Motor neuron (in vitro differentiated cells): ENCODE data around the gene ACOT7. TPM values are rescaled to one million over a fixed set of nuclear protein-coding genes. Genes with fewer than 3 reads are reported as not detected.
A peak's percentile ranks its signal among the peaks of the same experiment; 100 is the strongest.

ENCODE experiments used
- ATAC-seq, 8 experiments: fragments of 200-7000 bp; cut with Tn5 transposase; replicated peaks in 6 of 8; 2 replicates each; pipeline ENCODE4 v1.8.0; 2021; ENCODE audit warnings: mild to moderate bottlenecking in 8 of 8, moderate library complexity in 8 of 8
- H3K27ac ChIP-seq, 2 donors: fragments of 250-450 bp; sonication (Bioruptor Pico); 2 replicates each; pipeline ENCODE4 v1.9.0; 2021; ENCODE audit warnings: antibody characterized with exemption in 2 of 2, mild to moderate bottlenecking in 2 of 2, moderate library complexity in 1 of 2
- H3K4me1 ChIP-seq, 2 donors: fragments of 250-450 bp; sonication (Bioruptor Pico); replicated peaks in 1 of 2; 2 replicates each; pipeline ENCODE4 v1.6.1; 2021; ENCODE audit warnings: antibody characterized with exemption in 2 of 2, mild to moderate bottlenecking in 2 of 2, moderate library complexity in 1 of 2
- H3K4me3 ChIP-seq, 5 donors: fragments of 250-450 bp; sonication (Bioruptor Pico); 2 replicates each; pipeline ENCODE4 v1.9.0; 2021; ENCODE audit warnings: antibody characterized with exemption in 5 of 5, mild to moderate bottlenecking in 5 of 5, moderate library complexity in 4 of 5
- WGBS, 10 experiments: fragments of 450-650 bp; shearing (Covaris generic); methylation state at CpG; one replicate each; pipeline ENCODE4 v1.0.0; 2022; 5-methylcytosine and 5-hydroxymethylcytosine counted together
- in situ Hi-C, 9 experiments: fragments of 400-800 bp; cut with MboI; loops; one replicate each; pipeline ENCODE4 v1.15.0; 2021; ENCODE audit warnings: low sequenced_read_pairs in 9 of 9, low pct_unique_long_range_greater_than_20kb in 2 of 9; ENCODE audit not compliant: unreplicated experiment in 9 of 9
- total RNA-seq, 8 experiments: library from RNA; unstranded; fragments of 300-600 nt; gene quantifications; 2 replicates each; pipeline versions ENCODE4 v1.2.3 to v1.2.4, GENCODE V29; 2022

ACOT7 gene
- total RNA-seq, 8 experiments from 2014 or later = 6.9 to 127 (median 80.5) TPM

- WGBS, 10 experiments = 20 to 100% (median 40%) methylated on average over 1 of the region's 9 CpGs; no CpG with 5 or more reads in 5 of the 10 experiments
- in situ Hi-C loops = loop anchor here in 5 of 9 experiments (10.0 to 25.0 kb wide), 4 partner anchors 87 to 280 kb away; partner anchors contain the start of genes HES3 (in 4 of the 5) and ICMT (in 1 of the 5)
Measured at GRCh38 chr1:6342056-6342455, 51.5 kb downstream of the ACOT7 start.

GRCh38 chr1:6338695-6339094, 54.9 kb downstream of the ACOT7 start:
- WGBS, 10 experiments = 0 to 87% (median 6%) methylated on average over 1 to 5 of the region's 7 CpGs; no CpG with 5 or more reads in 6 of the 10 experiments
- Histone ChIP-seq H3K27ac (peak overlapping the region; percentile 58 to 66), H3K4me1 (peaks cover 67 to 77% of the 10 kb centered on the region in 2 donors), H3K4me3 (no peak overlapping the region)
- ATAC-seq = peak in 5 of 8 experiments; percentile 64 to 77 (median 71)
- in situ Hi-C loops = loop anchor here in 2 of 9 experiments (25.0 kb wide), 2 partner anchors 101 to 276 kb away; partner anchors contain the start of genes HES3 (in 1 of the 2) and ICMT (in 1 of the 2)

More at GRCh38 chr1:6342056-6342455, 51.5 kb downstream of the ACOT7 start:
- H3K4me3 ChIP-seq = no peak overlapping the region
- peak overlapping the region in 1 of 2 donors; percentile 18 for H3K27ac ChIP-seq
- peak in 5 of 8 experiments; percentile 51 to 77 (median 76) for ATAC-seq
- H3K4me1 ChIP-seq = peaks cover 46 to 54% of the 10 kb centered on the region in 2 donors

- Histone ChIP-seq H3K4me1 (peaks cover 53 to 60% of the 10 kb centered on the region in 2 donors), H3K4me3 (no peak overlapping the region), H3K27ac (peak overlapping the region in 1 of 2 donors; percentile 63)
- 80 to 100% (median 87%) methylated on average over 1 to 19 of the region's 22 CpGs; no CpG with 5 or more reads in 1 of the 10 experiments for WGBS, 10 experiments
- in situ Hi-C loops = loop anchor here in 2 of 9 experiments (25.0 kb wide), 2 partner anchors 100 to 275 kb away; partner anchors contain the start of genes HES3 (in 1 of the 2) and ICMT (in 1 of the 2)
- ATAC-seq = peak in 4 of 8 experiments; percentile 1 to 14 (median 2)
Measured at GRCh38 chr1:6336776-6337622, 56.6 kb downstream of the ACOT7 start.

- in situ Hi-C loops = loop anchor here in 2 of 9 experiments (25.0 kb wide), 2 partner anchors 97 to 272 kb away; partner anchors contain the start of genes HES3 (in 1 of the 2) and ICMT (in 1 of the 2)
Measured at GRCh38 chr1:6334261-6334993, 59.1 kb downstream of the ACOT7 start.

DNA sequence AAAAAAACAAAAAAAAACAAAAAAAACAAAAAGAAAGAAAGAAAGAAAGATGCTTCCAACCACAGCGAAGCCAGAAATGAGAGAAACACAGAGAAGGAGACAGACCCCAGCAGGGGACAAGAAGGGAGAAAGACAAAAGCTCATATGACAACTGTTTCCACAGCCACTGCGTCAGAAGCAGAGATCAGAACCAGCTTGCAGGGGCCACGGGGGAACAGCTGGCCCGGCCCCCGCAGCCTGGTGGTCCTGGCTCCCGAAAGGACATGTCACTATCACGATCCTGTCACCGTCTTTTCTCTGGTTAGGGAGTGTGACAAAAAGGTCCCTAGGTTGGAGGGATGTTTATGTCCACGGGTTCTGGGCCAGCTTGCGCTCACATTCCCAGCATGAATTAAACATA, 60.7 kb downstream of the ACOT7 start:
- Histone ChIP-seq H3K4me3 (no peak overlapping the region), H3K4me1 (peaks cover 36 to 42% of the 10 kb centered on the region in 2 donors), H3K27ac (no peak overlapping the region)
- WGBS, 10 experiments = 71 to 100% (median 92%) methylated on average over 1 to 10 of the region's 10 CpGs; no CpG with 5 or more reads in 3 of the 10 experiments
- in situ Hi-C loops = loop anchor here in 2 of 9 experiments (25.0 kb wide), 2 partner anchors 96 to 271 kb away; partner anchors contain the start of genes HES3 (in 1 of the 2) and ICMT (in 1 of the 2)
- ATAC-seq = no peak

More at GRCh38 chr1:6334261-6334993, 59.1 kb downstream of the ACOT7 start:
- ATAC-seq = no peak
- H3K4me3 ChIP-seq = no peak overlapping the region
- peaks cover 49 to 53% of the 10 kb centered on the region in 2 donors for H3K4me1 ChIP-seq
- 17 to 100% (median 87%) methylated on average over 1 to 4 of the region's 14 CpGs; no CpG with 5 or more reads in 3 of the 10 experiments for WGBS, 10 experiments
- H3K27ac ChIP-seq = peak overlapping the region in 1 of 2 donors; percentile 63

DNA sequence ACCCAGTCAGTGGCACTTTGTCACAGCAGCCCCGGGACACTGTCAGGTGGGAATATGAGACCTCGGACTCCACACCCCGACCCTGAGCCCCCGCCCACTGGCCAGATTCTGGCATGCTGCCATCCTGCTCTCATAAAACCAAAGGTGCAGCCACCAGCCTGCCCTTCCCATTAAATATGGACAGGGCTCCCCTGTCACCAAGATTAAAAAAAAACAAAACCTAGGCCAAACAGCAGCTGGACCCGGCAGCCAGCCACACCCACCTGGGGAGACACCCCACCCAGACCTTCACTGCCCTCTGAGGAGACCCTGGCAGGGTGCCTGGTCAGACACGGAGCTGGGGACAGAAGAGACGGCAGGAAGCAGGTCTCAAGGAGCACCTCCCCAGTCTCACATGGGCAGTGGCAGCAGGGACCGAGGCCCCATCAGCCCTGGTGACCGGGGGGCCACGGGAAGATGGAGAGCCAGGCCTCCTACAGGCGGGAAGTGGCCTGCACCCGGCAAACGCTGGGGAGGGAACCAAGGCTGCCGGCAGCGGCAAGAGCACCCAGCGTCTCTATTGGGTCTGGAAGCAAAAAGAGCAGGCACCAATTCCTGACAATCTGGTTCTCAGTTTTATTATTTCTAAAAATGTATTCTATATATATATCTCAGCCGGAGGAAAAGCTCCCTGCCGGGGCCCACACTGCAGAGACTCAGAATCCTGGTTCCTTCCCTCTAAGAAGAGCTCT, 61.9 kb downstream of the ACOT7 start:
- H3K4me3 ChIP-seq = no peak overlapping the region
- 33 to 100% (median 85%) methylated on average over 1 to 10 of the region's 18 CpGs; no CpG with 5 or more reads in 2 of the 10 experiments for WGBS, 10 experiments
- in situ Hi-C loops = loop anchor here in 2 of 9 experiments (25.0 kb wide), 2 partner anchors 94 to 269 kb away; partner anchors contain the start of genes HES3 (in 1 of the 2) and ICMT (in 1 of the 2)
- H3K27ac ChIP-seq = no peak overlapping the region
- peak in 1 of 8 experiments; percentile 13 for ATAC-seq
- H3K4me1 ChIP-seq = peaks cover 24 to 31% of the 10 kb centered on the region in 2 donors

GRCh38 chr1:6330410-6330911, 63.1 kb downstream of the ACOT7 start:
- in situ Hi-C loops = loop anchor here in 2 of 9 experiments (25.0 kb wide), 2 partner anchors 93 to 268 kb away; partner anchors contain the start of genes HES3 (in 1 of the 2) and ICMT (in 1 of the 2)
- Histone ChIP-seq H3K4me3 (no peak overlapping the region), H3K27ac (no peak overlapping the region), H3K4me1 (peaks cover 12 to 19% of the 10 kb centered on the region in 2 donors)
- ATAC-seq = peak in 2 of 8 experiments; percentile 15 to 63
- 60 to 100% (median 96%) methylated on average over 1 to 15 of the region's 16 CpGs; no CpG with 5 or more reads in 2 of the 10 experiments for WGBS, 10 experiments

DNA sequence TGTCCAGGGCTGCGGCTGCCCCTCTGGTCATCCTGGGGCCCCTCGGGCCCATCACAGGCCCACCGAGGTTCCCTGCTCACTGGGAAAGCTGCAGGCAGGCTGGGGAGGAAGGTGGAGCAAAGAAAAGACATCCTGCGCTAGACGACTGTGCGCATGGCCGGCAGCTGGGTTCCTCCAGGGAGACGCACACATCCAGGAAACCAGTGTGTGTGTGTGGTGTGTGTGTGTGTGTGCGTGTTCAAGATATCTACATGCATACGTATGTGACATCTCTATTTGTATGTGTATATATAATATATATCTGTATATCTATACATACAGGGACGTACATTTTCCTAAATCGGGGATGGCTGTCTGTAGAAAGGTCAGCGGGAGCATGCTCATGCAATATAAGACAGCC, 63.7 kb downstream of the ACOT7 start:
- ATAC-seq = peak in 3 of 8 experiments; percentile 20 to 66 (median 36)
- in situ Hi-C loops = loop anchor here in 2 of 9 experiments (25.0 kb wide), 2 partner anchors 93 to 268 kb away; partner anchors contain the start of genes HES3 (in 1 of the 2) and ICMT (in 1 of the 2)
- 4 to 87% (median 80%) methylated on average over 3 to 11 of the region's 13 CpGs; no CpG with 5 or more reads in 3 of the 10 experiments for WGBS, 10 experiments
- Histone ChIP-seq H3K4me3 (no peak overlapping the region), H3K27ac (peak overlapping the region in 1 of 2 donors; percentile 19), H3K4me1 (peaks cover 6 to 14% of the 10 kb centered on the region in 2 donors)

DNA sequence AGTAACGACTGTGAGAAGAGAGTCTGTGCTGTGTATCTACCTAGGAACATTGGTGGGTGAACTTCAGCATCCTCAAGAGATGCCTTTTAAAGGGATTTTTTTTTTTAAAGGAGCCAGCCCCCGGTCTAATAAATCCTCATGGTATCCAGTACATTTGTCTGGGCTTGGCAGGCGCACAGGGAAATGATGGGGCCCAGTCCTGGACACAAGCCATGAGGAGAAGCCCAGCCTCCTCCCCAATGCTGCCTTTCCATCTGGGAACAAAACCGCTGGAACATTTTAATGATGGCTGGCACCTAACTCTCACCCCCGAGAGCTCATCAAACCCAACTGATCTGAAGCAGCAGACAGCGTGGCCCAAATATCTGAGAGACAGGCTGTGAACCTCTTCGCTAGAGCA, 64.2 kb downstream of the ACOT7 start:
- ATAC-seq = peak in 1 of 8 experiments; percentile 14
- 20 to 96% (median 87%) methylated on average over 2 to 6 of the region's 7 CpGs; no CpG with 5 or more reads in 3 of the 10 experiments for WGBS, 10 experiments
- in situ Hi-C loops = loop anchor here in 2 of 9 experiments (25.0 kb wide), 2 partner anchors 92 to 267 kb away; partner anchors contain the start of genes HES3 (in 1 of the 2) and ICMT (in 1 of the 2)
- Histone ChIP-seq H3K4me3 (no peak overlapping the region), H3K4me1 (peaks cover 5 to 14% of the 10 kb centered on the region in 2 donors), H3K27ac (no peak overlapping the region)

DNA sequence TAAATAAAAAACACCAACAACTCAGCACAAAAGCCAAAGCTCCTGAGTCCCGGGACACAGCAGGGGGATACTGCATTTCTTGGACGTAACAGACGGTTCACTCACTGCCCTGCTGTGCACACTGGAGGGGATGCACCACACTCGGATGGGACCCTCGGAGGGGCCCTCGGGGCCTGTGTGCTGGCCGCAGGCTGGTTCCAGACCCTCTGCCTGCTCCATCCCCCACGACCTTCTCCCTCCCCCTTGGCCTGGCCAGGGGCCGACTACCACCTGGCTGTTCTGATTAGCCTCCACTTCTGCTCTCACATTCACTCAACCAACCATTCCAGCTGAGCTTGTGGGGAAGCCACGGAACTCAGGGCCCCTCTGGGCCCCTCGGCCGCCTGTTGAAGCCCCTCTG, 64.9 kb downstream of the ACOT7 start:
- peak overlapping the region in 1 of 2 donors; percentile 23 for H3K27ac ChIP-seq
- in situ Hi-C loops = loop anchor here in 2 of 9 experiments (25.0 kb wide), 2 partner anchors 91 to 266 kb away; partner anchors contain the start of genes HES3 (in 1 of the 2) and ICMT (in 1 of the 2)
- no peak for ATAC-seq

GRCh38 chr1:6328091-6328490, 65.5 kb downstream of the ACOT7 start:
- no peak overlapping the region for H3K27ac ChIP-seq
- no peak for ATAC-seq
- in situ Hi-C loops = loop anchor here in 2 of 9 experiments (25.0 kb wide), 2 partner anchors 91 to 266 kb away; partner anchors contain the start of genes HES3 (in 1 of the 2) and ICMT (in 1 of the 2)
- WGBS, 10 experiments = 62 to 100% (median 95%) methylated on average over 1 to 5 of the region's 5 CpGs; no CpG with 5 or more reads in 4 of the 10 experiments
- no peak overlapping the region for H3K4me3 ChIP-seq
- H3K4me1 ChIP-seq = peaks cover 5 to 14% of the 10 kb centered on the region in 2 donors

More for the DNA sequence above, 64.9 kb downstream of the ACOT7 start:
- 74 to 100% (median 92%) methylated on average over 2 to 12 of the region's 12 CpGs; no CpG with 5 or more reads in 4 of the 10 experiments for WGBS, 10 experiments
- peaks cover 5 to 14% of the 10 kb centered on the region in 2 donors for H3K4me1 ChIP-seq
- H3K4me3 ChIP-seq = no peak overlapping the region
